Neuronal stem cell (in vitro differentiated cells): ENCODE results near the gene TOP3B.

Experiments used
- DNase-seq: peaks from one replicate; pipeline ENCODE4 v3.0.0-alpha.2; 2013; ENCODE audit warnings: low spot score
- H2AFZ ChIP-seq: one replicate; pipeline ENCODE4 v1.6.1; 2013; ENCODE audit warnings: mild to moderate bottlenecking, low read length, inconsistent platforms
- H2AK5ac ChIP-seq: 2 replicates; pipeline ENCODE4 v1.6.1; 2013; ENCODE audit warnings: low read depth, mild to moderate bottlenecking, inconsistent platforms, low read length, moderate library complexity, mixed read lengths
- H2BK120ac ChIP-seq: 2 replicates; pipeline ENCODE4 v1.6.1; 2013; ENCODE audit warnings: low read depth, mild to moderate bottlenecking, inconsistent platforms, low read length, moderate library complexity, mixed read lengths
- H2BK12ac ChIP-seq: one replicate; pipeline ENCODE4 v1.6.1; 2013; ENCODE audit warnings: low read length, inconsistent platforms
- H2BK15ac ChIP-seq: 2 replicates; pipeline ENCODE4 v1.6.1; 2013; ENCODE audit warnings: mild to moderate bottlenecking, low read length, inconsistent platforms, mixed read lengths
- H2BK5ac ChIP-seq: one replicate; pipeline ENCODE4 v1.6.1; 2013; ENCODE audit warnings: inconsistent platforms, mild to moderate bottlenecking, low read length, moderate library complexity
- H3K14ac ChIP-seq: one replicate; pipeline ENCODE4 v1.6.1; 2013; ENCODE audit warnings: low read length, inconsistent platforms
- H3K18ac ChIP-seq: 2 replicates; pipeline ENCODE4 v1.6.1; 2013; ENCODE audit warnings: low read length, inconsistent platforms
- H3K23ac ChIP-seq: 2 replicates; pipeline ENCODE4 v1.6.1; 2013; ENCODE audit warnings: low read depth, mild to moderate bottlenecking, mixed read lengths, low read length, inconsistent platforms; ENCODE audit not compliant: poor library complexity
- H3K27ac ChIP-seq: replicated peaks from 3 replicates; pipeline ENCODE4 v1.5.1; 2013; ENCODE audit warnings: low read length, inconsistent platforms
- H3K27me3 ChIP-seq, 3 experiments: 2 replicates each; pipeline ENCODE4 v1.6.1; 2013; ENCODE audit warnings: low read length in 3 of 3, mild to moderate bottlenecking in 2 of 3, inconsistent platforms in 1 of 3, low read depth in 1 of 3, mixed read lengths in 1 of 3, moderate library complexity in 1 of 3; ENCODE audit not compliant: control insufficient read depth in 3 of 3, insufficient read depth in 3 of 3
- H3K36me3 ChIP-seq, 2 donors: replicated peaks in 1 of 2; 2 replicates each; pipeline ENCODE4 v1.6.1; 2013; ENCODE audit warnings: low read length in 2 of 2; ENCODE audit not compliant: control insufficient read depth in 2 of 2, insufficient read depth in 2 of 2
- H3K4ac ChIP-seq: 2 replicates; pipeline ENCODE4 v1.6.1; 2013; ENCODE audit warnings: inconsistent platforms, mild to moderate bottlenecking, low read length, moderate library complexity
- H3K4me1 ChIP-seq, 2 donors: 1 replicate in 1 of 2; 2 replicates in 1 of 2; pipeline ENCODE4 v1.6.1; 2013; ENCODE audit warnings: low read length in 2 of 2, low read depth in 1 of 2; ENCODE audit not compliant: control insufficient read depth in 2 of 2, insufficient read depth in 1 of 2
- H3K4me2 ChIP-seq: one replicate; pipeline ENCODE4 v1.6.1; 2013; ENCODE audit warnings: mild to moderate bottlenecking, low read length, inconsistent platforms; ENCODE audit not compliant: insufficient read depth, poor library complexity, severe bottlenecking
- H3K4me3 ChIP-seq, 2 donors: 2 replicates each; pipeline ENCODE4 v1.5.1; 2013; ENCODE audit warnings: low read length in 2 of 2, mild to moderate bottlenecking in 2 of 2, inconsistent platforms in 1 of 2, moderate library complexity in 1 of 2
- H3K79me1 ChIP-seq: one replicate; pipeline ENCODE4 v1.6.1; 2013; ENCODE audit warnings: low read depth, mild to moderate bottlenecking, inconsistent platforms, low read length, moderate library complexity
- H3K9ac ChIP-seq: one replicate; pipeline ENCODE4 v1.6.1; 2013; ENCODE audit warnings: mild to moderate bottlenecking, low read depth, low read length, inconsistent platforms; ENCODE audit not compliant: poor library complexity
- H3K9me3 ChIP-seq, 2 donors: replicated peaks in 1 of 2; 2 replicates each; pipeline versions ENCODE3 to v1.6.1; 2013; ENCODE audit warnings: low read length in 2 of 2, mild to moderate bottlenecking in 2 of 2, inconsistent platforms in 1 of 2, low read depth in 1 of 2, mixed read lengths in 1 of 2, moderate library complexity in 1 of 2; ENCODE audit not compliant: control insufficient read depth in 2 of 2, insufficient read depth in 1 of 2
- H4K8ac ChIP-seq: one replicate; pipeline ENCODE4 v1.6.1; 2013; ENCODE audit warnings: low read depth, mild to moderate bottlenecking, inconsistent platforms, low read length, moderate library complexity
- H4K91ac ChIP-seq: one replicate; pipeline ENCODE4 v1.6.1; 2013; ENCODE audit warnings: low read length, low read depth, mild to moderate bottlenecking, inconsistent platforms; ENCODE audit not compliant: poor library complexity
- WGBS, 2 donors: extraction: QIAGEN DNeasy Blood & Tissue Kit; methylation state at CpG; one replicate each; pipeline ENCODE4 v1.1.7; 2013; ENCODE audit warnings: missing lambda C conversion rate in 2 of 2, mixed read lengths in 1 of 2; ENCODE audit not compliant: insufficient read length in 2 of 2, insufficient replicate concordance in 1 of 2; ENCODE audit errors: extremely low coverage in 2 of 2; 5-methylcytosine and 5-hydroxymethylcytosine counted together

The TOP3B gene

GRCh38 chr22:22020425-22020852 is 37.9 kb upstream of the TOP3B start:
- peaks cover 0 to 9% (median 0%) of the 10 kb centered on the region in 3 experiments for H3K27me3 ChIP-seq
- no peak for DNase-seq
- H3K4ac ChIP-seq = no peak overlapping the region
- no peak overlapping the region for H2BK15ac ChIP-seq
- H3K36me3 ChIP-seq = no peaks in the 10 kb centered on the region
- peaks cover 0 to 5% of the 10 kb centered on the region in 2 donors for H3K4me1 ChIP-seq
- H3K79me1 ChIP-seq = no peaks in the 10 kb centered on the region
- H3K14ac ChIP-seq = no peak overlapping the region
- H3K4me2 ChIP-seq = no peak overlapping the region
- H3K4me3 ChIP-seq = no peak overlapping the region
- H3K27ac ChIP-seq = no peak overlapping the region
- H4K91ac ChIP-seq = no peak overlapping the region
- no peak overlapping the region for H2AFZ ChIP-seq
- no peak overlapping the region for H2BK12ac ChIP-seq
- H2AK5ac ChIP-seq = no peak overlapping the region
- no peak overlapping the region for H2BK5ac ChIP-seq
- H2BK120ac ChIP-seq = no peak overlapping the region
- H3K23ac ChIP-seq = no peak overlapping the region
- no peaks in the 10 kb centered on the region for H3K9me3 ChIP-seq
- no peak overlapping the region for H3K9ac ChIP-seq
- no CpG with 5 or more reads among the region's 2 CpGs for WGBS, 2 donors
- H4K8ac ChIP-seq = no peak overlapping the region
- H3K18ac ChIP-seq = no peak overlapping the region

GRCh38 chr22:22019659-22020424 is 37.3 kb upstream of the TOP3B start:
- no peak overlapping the region for H3K23ac ChIP-seq
- no peak overlapping the region for H2BK12ac ChIP-seq
- no CpG with 5 or more reads among the region's 7 CpGs for WGBS, 2 donors
- no peak overlapping the region for H3K9ac ChIP-seq
- peaks cover 0 to 5% of the 10 kb centered on the region in 2 donors for H3K4me1 ChIP-seq
- no peaks in the 10 kb centered on the region for H3K79me1 ChIP-seq
- no peak for DNase-seq
- no peaks in the 10 kb centered on the region for H3K36me3 ChIP-seq
- no peak overlapping the region for H3K4ac ChIP-seq
- peaks cover 0 to 9% (median 0%) of the 10 kb centered on the region in 3 experiments for H3K27me3 ChIP-seq
- no peak overlapping the region for H4K8ac ChIP-seq
- no peak overlapping the region for H2BK15ac ChIP-seq
- no peak overlapping the region for H3K14ac ChIP-seq
- no peak overlapping the region for H3K18ac ChIP-seq
- no peak overlapping the region for H4K91ac ChIP-seq
- H2BK120ac ChIP-seq = no peak overlapping the region
- H3K4me2 ChIP-seq = no peak overlapping the region
- H3K27ac ChIP-seq = no peak overlapping the region
- no peak overlapping the region for H2AK5ac ChIP-seq
- H3K9me3 ChIP-seq = no peaks in the 10 kb centered on the region
- no peak overlapping the region for H3K4me3 ChIP-seq
- no peak overlapping the region for H2BK5ac ChIP-seq
- no peak overlapping the region for H2AFZ ChIP-seq

GRCh38 chr22:22018825-22019658 is 36.5 kb upstream of the TOP3B start:
- no peak overlapping the region for H3K18ac ChIP-seq
- H3K79me1 ChIP-seq = no peaks in the 10 kb centered on the region
- H3K27ac ChIP-seq = no peak overlapping the region
- no peak overlapping the region for H2BK5ac ChIP-seq
- no peaks in the 10 kb centered on the region for H3K36me3 ChIP-seq
- no peak overlapping the region for H4K91ac ChIP-seq
- H2BK120ac ChIP-seq = no peak overlapping the region
- no peak overlapping the region for H2AFZ ChIP-seq
- H3K9ac ChIP-seq = no peak overlapping the region
- no peak overlapping the region for H3K14ac ChIP-seq
- H2AK5ac ChIP-seq = no peak overlapping the region
- H3K23ac ChIP-seq = no peak overlapping the region
- no peak overlapping the region for H4K8ac ChIP-seq
- H3K4me2 ChIP-seq = no peak overlapping the region
- no peaks in the 10 kb centered on the region for H3K9me3 ChIP-seq
- no CpG with 5 or more reads among the region's 10 CpGs for WGBS, 2 donors
- no peak overlapping the region for H3K4me3 ChIP-seq
- peaks cover 0 to 9% (median 0%) of the 10 kb centered on the region in 3 experiments for H3K27me3 ChIP-seq
- DNase-seq = no peak
- H2BK12ac ChIP-seq = no peak overlapping the region
- peaks cover 0 to 5% of the 10 kb centered on the region in 2 donors for H3K4me1 ChIP-seq
- H2BK15ac ChIP-seq = no peak overlapping the region
- H3K4ac ChIP-seq = no peak overlapping the region

DNA sequence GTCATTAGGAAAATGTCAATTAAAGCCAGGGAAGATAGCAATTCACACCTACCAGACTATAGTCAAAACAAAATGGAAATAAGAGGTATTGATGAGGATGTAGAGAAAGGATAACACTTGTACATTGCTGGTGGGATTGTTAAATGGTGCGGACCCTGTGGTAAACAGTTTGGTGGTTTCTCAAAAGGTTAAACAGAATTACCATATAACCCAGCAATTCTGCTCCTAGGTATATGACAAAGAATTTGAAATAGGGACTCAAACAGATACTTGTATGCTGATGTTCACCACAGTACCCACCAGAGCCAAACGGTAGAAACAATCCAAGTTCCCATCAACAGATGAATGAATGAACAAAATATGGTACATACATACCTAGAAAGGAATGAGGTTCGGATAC is 33.0 kb upstream of the TOP3B start:
- no peak overlapping the region for H3K4me2 ChIP-seq
- H3K9me3 ChIP-seq = no peaks in the 10 kb centered on the region
- H3K27ac ChIP-seq = no peak overlapping the region
- H3K27me3 ChIP-seq = peaks cover 0 to 5% (median 0%) of the 10 kb centered on the region in 3 experiments
- no peak overlapping the region for H3K4ac ChIP-seq
- H3K36me3 ChIP-seq = no peaks in the 10 kb centered on the region
- H2BK15ac ChIP-seq = no peak overlapping the region
- no peak overlapping the region for H3K4me3 ChIP-seq
- no peaks in the 10 kb centered on the region for H3K79me1 ChIP-seq
- H4K91ac ChIP-seq = no peak overlapping the region
- no CpG with 5 or more reads among the region's 3 CpGs for WGBS, 2 donors
- H3K18ac ChIP-seq = no peak overlapping the region
- no peak overlapping the region for H2BK12ac ChIP-seq
- no peak for DNase-seq
- H2BK5ac ChIP-seq = no peak overlapping the region
- H3K14ac ChIP-seq = no peak overlapping the region
- H2AFZ ChIP-seq = no peak overlapping the region
- no peak overlapping the region for H4K8ac ChIP-seq
- H3K23ac ChIP-seq = no peak overlapping the region
- H2BK120ac ChIP-seq = no peak overlapping the region
- H2AK5ac ChIP-seq = no peak overlapping the region
- no peak overlapping the region for H3K9ac ChIP-seq
- no peaks in the 10 kb centered on the region for H3K4me1 ChIP-seq
